Right lobe of liver (tissue), 6 donors: ENCODE results near the gene CCL7. TPM values are rescaled to one million over a fixed set of nuclear protein-coding genes. Genes with fewer than 3 reads are reported as not detected.
A peak's percentile ranks its signal among the peaks of the same experiment; 100 is the strongest.

Experiments
- ATAC-seq, 4 donors: fragments of 200-7000 bp; cut with Tn5 transposase; one replicate each; pipeline ENCODE4 v1.9.1; 2020; ENCODE audit warnings: mild to moderate bottlenecking in 4 of 4, moderate library complexity in 4 of 4
- DNase-seq, 3 donors: peaks; one replicate each; pipeline ENCODE4 v3.0.0-alpha.2; 2020
- H3K27ac ChIP-seq, 3 donors: fragments of 200-600 bp; one replicate each; pipeline ENCODE4 v1.8.0; 2022
- H3K27me3 ChIP-seq, 2 donors: fragments of 200-600 bp; one replicate each; pipeline ENCODE4 v1.8.0; 2022
- H3K36me3 ChIP-seq, 4 donors: fragments of 200-600 bp; sonication (generic) in 1 of 4; one replicate each; pipeline versions ENCODE4 v1.5.1 to v1.8.0; 2017 to 2022; ENCODE audit warnings: control low read depth in 1 of 4
- H3K4me1 ChIP-seq, 4 donors: fragments of 200-600 bp; sonication (generic) in 1 of 4; one replicate each; pipeline versions ENCODE4 v1.5.1 to v1.8.0; 2017 to 2022; ENCODE audit warnings: control low read depth in 1 of 4
- H3K4me3 ChIP-seq, 3 donors: fragments of 200-600 bp; one replicate each; pipeline ENCODE4 v1.8.0; 2022
- H3K9me3 ChIP-seq, 4 donors: fragments of 200-600 bp; sonication (generic) in 1 of 4; one replicate each; pipeline versions ENCODE4 v1.5.1 to v1.8.0; 2017 to 2022; ENCODE audit warnings: control low read depth in 1 of 4
- POLR2A ChIP-seq: fragments of 450-650 bp; IDR thresholded peaks from one replicate; pipeline ENCODE4 v1.6.1; 2017; ENCODE audit warnings: antibody characterized with exemption, mild to moderate bottlenecking
- WGBS: methylation state at CpG from one replicate; pipeline ENCODE4 v1.1.6; 2018; ENCODE audit warnings: low coverage, low lambda C conversion rate; ENCODE audit not compliant: insufficient coverage; ENCODE audit errors: missing lambda C conversion rate; 5-methylcytosine and 5-hydroxymethylcytosine counted together
- intact Hi-C, 2 donors: fragments of 100-400 bp; cut with DNase I; formaldehyde crosslinking; loops; one replicate each; pipeline versions ENCODE4 v1.11.2 to v1.14.1; 2022
- total RNA-seq, 6 experiments: library from RNA; depleted of rRNA in 2 of 6; stranded (reverse); fragments of >200 nt in 2 of 6; fragmentation: NEBNext Ultra II Directional in 3 of 6; extraction: Animal tissue kit (Norgen Biotek cat#: 25700) in 3 of 6; gene quantifications; one replicate each; pipeline versions ENCODE4 v1.1.0 to v1.2.4, GENCODE V29; 2016 to 2023
- TF ChIP-seq, protein P1 (sequence below), 4 donors: fragments of 200-600 bp in 3 of 4; fragments of 450-650 bp in 1 of 4; IDR thresholded peaks; one replicate each; pipeline versions ENCODE4 v1.5.1 to v1.8.0; 2016 to 2022; ENCODE audit warnings: antibody characterized with exemption in 4 of 4, mild to moderate bottlenecking in 2 of 4
- donor health status: DM: no; HTN: yes; CAD: no.
- donor health status: DM: no; HTN: no; CAD: no.
- donor health status: DM: no; HTN: no; CAD: no.
- donor health status: DM: no; HTN: yes; CAD: no.
- donor health status: DM: no; HTN: yes; CAD: no.

CCL7 gene
- total RNA-seq, 6 experiments from 2014 or later, result not detected

DNA sequence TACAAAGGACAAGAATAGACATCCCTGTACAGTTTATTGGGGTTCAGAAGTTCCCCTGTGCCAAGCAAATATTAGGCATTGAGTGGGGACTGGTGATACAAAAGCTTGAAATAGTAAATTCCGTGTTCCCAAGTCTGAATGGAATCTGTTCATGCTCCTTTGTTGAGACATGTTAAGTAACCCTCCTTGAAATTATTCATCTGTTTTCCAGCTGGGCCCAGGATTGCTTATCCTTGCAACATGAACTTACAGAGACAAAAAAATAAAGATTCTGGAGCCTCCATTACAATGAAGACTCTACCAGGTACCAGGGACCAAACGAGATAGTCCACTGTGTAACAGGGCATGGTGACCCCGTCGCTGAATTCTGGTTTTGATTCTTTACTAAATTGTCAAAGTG, 43.1 kb downstream of the CCL7 start:
- H3K4me1 ChIP-seq, result no peaks in the 10 kb centered on the region
- H3K27ac ChIP-seq, result no peak overlapping the region
- ATAC-seq (no peak), DNase-seq (no peak)
- no peaks in the 10 kb centered on the region for H3K9me3 ChIP-seq
- TF ChIP-seq POLR2A, result no peak
- TF ChIP-seq, protein P1, sequence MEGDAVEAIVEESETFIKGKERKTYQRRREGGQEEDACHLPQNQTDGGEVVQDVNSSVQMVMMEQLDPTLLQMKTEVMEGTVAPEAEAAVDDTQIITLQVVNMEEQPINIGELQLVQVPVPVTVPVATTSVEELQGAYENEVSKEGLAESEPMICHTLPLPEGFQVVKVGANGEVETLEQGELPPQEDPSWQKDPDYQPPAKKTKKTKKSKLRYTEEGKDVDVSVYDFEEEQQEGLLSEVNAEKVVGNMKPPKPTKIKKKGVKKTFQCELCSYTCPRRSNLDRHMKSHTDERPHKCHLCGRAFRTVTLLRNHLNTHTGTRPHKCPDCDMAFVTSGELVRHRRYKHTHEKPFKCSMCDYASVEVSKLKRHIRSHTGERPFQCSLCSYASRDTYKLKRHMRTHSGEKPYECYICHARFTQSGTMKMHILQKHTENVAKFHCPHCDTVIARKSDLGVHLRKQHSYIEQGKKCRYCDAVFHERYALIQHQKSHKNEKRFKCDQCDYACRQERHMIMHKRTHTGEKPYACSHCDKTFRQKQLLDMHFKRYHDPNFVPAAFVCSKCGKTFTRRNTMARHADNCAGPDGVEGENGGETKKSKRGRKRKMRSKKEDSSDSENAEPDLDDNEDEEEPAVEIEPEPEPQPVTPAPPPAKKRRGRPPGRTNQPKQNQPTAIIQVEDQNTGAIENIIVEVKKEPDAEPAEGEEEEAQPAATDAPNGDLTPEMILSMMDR (IDR thresholded peaks at IDR 0.05), result no peak
- H3K4me3 ChIP-seq, result no peak overlapping the region
- no peaks in the 10 kb centered on the region for H3K27me3 ChIP-seq
- intact Hi-C loops, result no loop called here
- 73% methylated on average over 4 of the region's 4 CpGs for WGBS
- no peaks in the 10 kb centered on the region for H3K36me3 ChIP-seq

DNA sequence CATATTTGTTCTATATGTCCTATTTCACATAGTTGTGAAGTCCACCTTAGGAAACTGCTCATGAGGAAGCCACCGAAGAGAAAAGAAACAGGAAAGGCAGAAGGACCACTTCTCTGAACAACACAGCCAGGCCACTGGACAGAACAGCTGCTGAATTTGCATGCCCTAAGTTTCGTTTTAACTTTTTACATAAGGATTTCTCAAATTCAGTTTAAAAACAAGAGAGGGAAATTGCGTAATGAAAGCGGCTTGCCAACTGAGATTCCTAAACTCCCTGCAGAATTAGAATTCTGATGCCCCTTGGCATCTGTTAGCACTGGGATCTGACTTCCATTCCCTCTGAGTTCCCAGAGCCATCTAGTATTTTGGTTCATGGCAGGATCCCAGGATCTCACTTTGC, 44.3 kb downstream of the CCL7 start:
- Histone ChIP-seq H3K9me3 (no peaks in the 10 kb centered on the region), H3K27ac (no peak overlapping the region), H3K4me3 (no peak overlapping the region), H3K4me1 (no peaks in the 10 kb centered on the region), H3K36me3 (no peaks in the 10 kb centered on the region), H3K27me3 (no peaks in the 10 kb centered on the region)
- 23% methylated on average over 4 of the region's 4 CpGs for WGBS
- intact Hi-C loops, result no loop called here
- TF ChIP-seq POLR2A, result no peak
- TF ChIP-seq, protein P1 (IDR thresholded peaks at IDR 0.05), result no peak
- ATAC-seq (peak in 3 of 4 donors; percentile 28 to 59 (median 29)), DNase-seq (no peak)

DNA sequence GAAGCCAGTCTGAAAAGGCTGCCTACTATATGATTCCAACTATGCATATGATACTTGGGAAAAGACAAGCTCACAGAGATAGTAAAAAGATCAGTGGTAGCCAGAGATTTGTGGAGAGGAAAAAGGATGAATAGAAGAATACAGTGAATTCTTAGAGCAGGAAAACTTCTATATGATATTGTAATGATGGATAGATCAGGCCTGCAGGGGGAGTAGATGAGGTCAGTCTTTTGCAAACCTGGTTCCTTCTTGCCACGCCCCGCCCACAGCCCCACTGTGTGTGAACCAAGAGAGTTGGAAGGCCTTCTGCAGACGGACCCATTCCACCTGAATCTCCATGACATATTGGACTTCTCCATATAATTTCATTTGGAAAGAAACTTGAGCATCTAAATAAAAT, 48.5 kb downstream of the CCL7 start:
- ATAC-seq, result peak in 1 of 4 donors; percentile 21
- H3K36me3 ChIP-seq, result no peaks in the 10 kb centered on the region

DNA sequence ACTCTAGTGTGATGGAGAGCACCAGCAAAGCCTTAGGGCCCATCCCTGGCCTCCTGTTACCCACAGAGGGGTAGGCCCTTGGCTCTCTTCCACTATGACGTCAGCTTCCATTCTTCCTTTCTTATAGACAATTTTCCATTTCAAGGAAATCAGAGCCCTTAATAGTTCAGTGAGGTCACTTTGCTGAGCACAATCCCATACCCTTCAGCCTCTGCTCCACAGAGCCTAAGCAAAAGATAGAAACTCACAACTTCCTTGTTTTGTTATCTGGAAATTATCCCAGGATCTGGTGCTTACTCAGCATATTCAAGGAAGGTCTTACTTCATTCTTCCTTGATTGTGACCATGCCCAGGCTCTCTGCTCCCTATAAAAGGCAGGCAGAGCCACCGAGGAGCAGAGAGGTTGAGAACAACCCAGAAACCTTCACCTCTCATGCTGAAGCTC, 49.0 kb downstream of the CCL7 start, which contains the start of gene CCL8:
Gene CCL8, plus strand, starts transcription at position 397 of the 445 bp plus-strand sequence. CDS start 67 bp downstream, outside the sequence.
- Histone ChIP-seq H3K4me3 (no peak within 1 kb of the TSS), H3K27ac (no peak within 1 kb of the TSS), H3K9me3 (no peaks in the 10 kb centered on the region), H3K27me3 (no peaks in the 10 kb centered on the region), H3K36me3 (no peaks in the 10 kb centered on the region), H3K4me1 (no peaks in the 10 kb centered on the region)
- intact Hi-C loops, result no loop called here
- TF ChIP-seq, protein P1 (IDR thresholded peaks at IDR 0.05), result no peak
- TF ChIP-seq POLR2A, result no peak
- DNase-seq, result no peak
- 17% methylated on average over 1 of the region's 2 CpGs for WGBS
- ATAC-seq, result peak in 2 of 4 donors; percentile 37 to 68

More for the DNA sequence above, 48.5 kb downstream of the CCL7 start:
- Histone ChIP-seq H3K4me3 (no peak overlapping the region), H3K9me3 (no peaks in the 10 kb centered on the region), H3K27me3 (no peaks in the 10 kb centered on the region), H3K27ac (no peak overlapping the region), H3K4me1 (no peaks in the 10 kb centered on the region)
- TF ChIP-seq POLR2A, result no peak
- TF ChIP-seq, protein P1 (IDR thresholded peaks at IDR 0.05), result no peak
- DNase-seq, result no peak
- no CpG with 5 or more reads among the region's 3 CpGs for WGBS
- intact Hi-C loops, result no loop called here

Other genes with a start within 250 kb of the CCL7 start
- 10 to 100 TPM in 1 of 6 experiments, 1 to 10 TPM in 4, under 1 TPM in 1; 0.66 to 32.2 (median 3.8) TPM for gene CCL2, start 14.9 kb upstream of the CCL7 start, total RNA-seq
- under 1 TPM in 1 of 6 experiments, not detected in 5; 0.55 TPM for gene CCL11, start 15.5 kb downstream of the CCL7 start, total RNA-seq
- gene CCL8, start 49.2 kb downstream of the CCL7 start, total RNA-seq, result under 1 TPM in 1 of 6 experiments, not detected in 5; 0.69 TPM
- gene CCL13, start 86.3 kb downstream of the CCL7 start, total RNA-seq, result under 1 TPM in 1 of 6 experiments, not detected in 5; 0.27 TPM
- not detected for gene CCL1, start 93.0 kb downstream of the CCL7 start, total RNA-seq